ENCODE measurements around the gene GREB1. TPM values are rescaled to one million over a fixed set of nuclear protein-coding genes. Genes with fewer than 3 reads are reported as not detected.

Gene GREB1
- total RNA-seq, 1 donor from 2014 or later = 6.8 TPM

Small RNA genes within 50 kb of the gene (small RNA-seq; reads per million reads assigned to genes)
- gene MIR4429 = 0.07 reads per million
- not detected for gene RN7SL674P
- not detected for gene RNA5SP84
- gene RNU2-13P = 1.0 reads per million, percentile 78 among the genes with 10 or more reads in this experiment

Other genes starting within 250 kb of the GREB1 start
- gene ROCK2, start 189.4 kb upstream of the GREB1 start, total RNA-seq = 37.1 TPM
- 8.9 TPM for gene E2F6, start 67.9 kb upstream of the GREB1 start, total RNA-seq
- not detected for gene NTSR2, start 136.2 kb downstream of the GREB1 start, total RNA-seq
- 18.8 TPM for gene LPIN1, start 212.6 kb downstream of the GREB1 start, total RNA-seq